MCF 10A (cell line): ENCODE measurements around the gene ACTN1. TPM values are rescaled to one million over a fixed set of nuclear protein-coding genes. Genes with fewer than 3 reads are reported as not detected.

Experiments used
- BruUV-seq: library from RNA; stranded (reverse); fragments of 400-500 nt; replicated peaks from 2 replicates; lab custom pipeline; 2021; lab: Mats Ljungman, UMichigan
- CTCF ChIA-PET: fragments of 300-600 bp; sonication (Branson Sonifier 250); formaldehyde crosslinking; extraction: SDS; loops from one replicate; lab custom pipeline; 2021; ENCODE audit warnings: antibody characterized with exemption, inconsistent platforms; lab: Yijun Ruan, JAX
- POLR2A ChIA-PET: fragments of 300-600, 350-650 bp; sonication (Branson Sonifier 250); formaldehyde crosslinking; extraction: SDS; loops from one replicate; lab custom pipeline; 2020; ENCODE audit warnings: antibody characterized with exemption, inconsistent platforms; lab: Yijun Ruan, JAX
- DNase-seq: peaks from one replicate; pipeline ENCODE4 v3.0.0-alpha.2; 2018; ENCODE audit not compliant: unreplicated experiment
- H3K27ac Mint-ChIP-seq: one replicate; pipeline ENCODE4 v1.8.0; 2022; ENCODE audit warnings: mild to moderate bottlenecking, low read depth, mixed read lengths; ENCODE audit not compliant: unreplicated experiment
- H3K27me3 Mint-ChIP-seq: one replicate; pipeline ENCODE4 v1.8.0; 2022; ENCODE audit warnings: mixed read lengths; ENCODE audit not compliant: insufficient read depth, unreplicated experiment
- H3K36me3 Mint-ChIP-seq: one replicate; pipeline ENCODE4 v1.8.0; 2022; ENCODE audit warnings: mild to moderate bottlenecking, moderate library complexity, mixed read lengths; ENCODE audit not compliant: insufficient read depth, unreplicated experiment
- H3K4me1 Mint-ChIP-seq: one replicate; pipeline ENCODE4 v1.8.0; 2022; ENCODE audit warnings: mixed read lengths; ENCODE audit not compliant: insufficient read depth, unreplicated experiment
- H3K4me3 Mint-ChIP-seq: one replicate; pipeline ENCODE4 v1.8.0; 2022; ENCODE audit warnings: mild to moderate bottlenecking, moderate library complexity, mixed read lengths; ENCODE audit not compliant: unreplicated experiment
- H3K9me3 Mint-ChIP-seq: one replicate; pipeline ENCODE4 v1.8.0; 2022; ENCODE audit warnings: mixed read lengths; ENCODE audit not compliant: unreplicated experiment
- intact Hi-C: fragments of 100-400 bp; cut with micrococcal nuclease; formaldehyde crosslinking; loops from 2 replicates; pipeline ENCODE4 v1.14.1; 2022
- total RNA-seq: library from RNA; stranded (reverse); gene quantifications from 2 replicates; pipeline ENCODE4 v1.2.3, GENCODE V29; 2022
- TF ChIP-seq, protein P1 (sequence below): fragments of 200-600 bp; IDR thresholded peaks from one replicate; pipeline ENCODE4 v1.8.0; 2022; ENCODE audit warnings: antibody characterized with exemption, mild to moderate bottlenecking; ENCODE audit not compliant: unreplicated experiment

ACTN1 gene
- total RNA-seq, 1 experiment from 2014 or later = 312 TPM

DNA sequence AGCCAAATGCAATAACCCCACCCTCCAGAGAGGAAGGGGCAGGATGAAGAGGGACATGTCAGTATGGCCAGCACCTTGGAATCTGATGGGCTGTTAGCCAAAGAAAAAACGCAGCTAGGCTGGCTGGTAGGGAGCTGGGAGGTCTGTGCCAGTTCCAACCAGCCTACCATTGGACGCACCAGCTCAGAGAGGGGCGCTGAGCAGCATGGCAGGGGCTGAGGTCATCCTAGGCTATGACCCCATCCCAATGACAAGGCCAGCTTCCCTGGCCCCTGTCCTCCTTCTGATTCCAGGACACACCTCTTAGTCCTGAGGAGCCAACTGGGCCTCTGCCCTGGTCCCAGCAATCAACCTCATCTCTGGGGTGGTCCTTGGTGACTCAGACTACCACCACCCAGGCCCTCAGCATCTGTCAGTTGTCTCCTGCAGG is 12.2 kb downstream of the ACTN1 start:
- intact Hi-C loops = no loop called here
- H3K27ac Mint-ChIP-seq = peak overlapping the region; percentile 57
- no TSS peak for BruUV-seq
- no peak overlapping the region for H3K4me3 Mint-ChIP-seq
- TF ChIP-seq, protein P1, sequence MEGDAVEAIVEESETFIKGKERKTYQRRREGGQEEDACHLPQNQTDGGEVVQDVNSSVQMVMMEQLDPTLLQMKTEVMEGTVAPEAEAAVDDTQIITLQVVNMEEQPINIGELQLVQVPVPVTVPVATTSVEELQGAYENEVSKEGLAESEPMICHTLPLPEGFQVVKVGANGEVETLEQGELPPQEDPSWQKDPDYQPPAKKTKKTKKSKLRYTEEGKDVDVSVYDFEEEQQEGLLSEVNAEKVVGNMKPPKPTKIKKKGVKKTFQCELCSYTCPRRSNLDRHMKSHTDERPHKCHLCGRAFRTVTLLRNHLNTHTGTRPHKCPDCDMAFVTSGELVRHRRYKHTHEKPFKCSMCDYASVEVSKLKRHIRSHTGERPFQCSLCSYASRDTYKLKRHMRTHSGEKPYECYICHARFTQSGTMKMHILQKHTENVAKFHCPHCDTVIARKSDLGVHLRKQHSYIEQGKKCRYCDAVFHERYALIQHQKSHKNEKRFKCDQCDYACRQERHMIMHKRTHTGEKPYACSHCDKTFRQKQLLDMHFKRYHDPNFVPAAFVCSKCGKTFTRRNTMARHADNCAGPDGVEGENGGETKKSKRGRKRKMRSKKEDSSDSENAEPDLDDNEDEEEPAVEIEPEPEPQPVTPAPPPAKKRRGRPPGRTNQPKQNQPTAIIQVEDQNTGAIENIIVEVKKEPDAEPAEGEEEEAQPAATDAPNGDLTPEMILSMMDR = no peak
- DNase-seq = no peak
- ChIA-PET CTCF (interaction anchor here (0.5 to 2.6 kb wide), 4 partner anchors 10 to 139 kb away, joined by 3 to 9 read pairs (median 4); no protein-coding TSS in a partner anchor), POLR2A (interaction anchor here (0.8 to 3.5 kb wide), 4 partner anchors 9 to 16 kb away, joined by 3 to 25 read pairs (median 4); no protein-coding TSS in a partner anchor)
- H3K9me3 Mint-ChIP-seq = no peaks in the 10 kb centered on the region
- H3K36me3 Mint-ChIP-seq = peaks cover 15% of the 10 kb centered on the region
- peaks cover 70% of the 10 kb centered on the region for H3K4me1 Mint-ChIP-seq
- H3K27me3 Mint-ChIP-seq = no peaks in the 10 kb centered on the region

DNA sequence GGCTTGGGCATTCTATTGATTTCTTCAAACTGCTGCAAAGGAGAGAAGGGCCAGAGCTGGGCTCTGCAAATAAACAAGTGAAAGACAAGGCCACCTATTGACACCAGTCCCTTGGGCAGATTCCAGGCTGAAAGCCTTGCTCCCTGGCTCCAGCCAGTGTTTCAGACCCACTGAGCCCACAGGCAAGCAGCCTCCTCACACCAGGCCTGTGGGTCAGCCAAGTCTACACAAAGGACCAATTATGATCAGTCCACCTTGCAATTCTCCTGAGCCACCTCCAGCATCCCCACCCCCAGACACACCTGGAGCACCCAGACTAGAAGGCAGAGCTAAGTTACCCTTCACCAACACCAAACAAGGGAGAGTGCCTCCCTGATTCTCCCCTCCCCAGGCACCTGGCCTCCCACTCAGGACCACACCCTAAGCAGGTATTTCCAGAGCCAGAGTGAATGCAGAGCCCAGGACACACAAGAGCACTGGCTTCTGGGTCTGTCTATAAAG is 13.8 kb downstream of the ACTN1 start:
- TF ChIP-seq, protein P1 = no peak
- H3K36me3 Mint-ChIP-seq = peaks cover 26% of the 10 kb centered on the region
- no peaks in the 10 kb centered on the region for H3K27me3 Mint-ChIP-seq
- intact Hi-C loops = no loop called here
- ChIA-PET POLR2A (interaction anchor here (0.6 to 3.5 kb wide), 3 partner anchors 10 to 142 kb away, joined by 3 to 25 read pairs (median 4); no protein-coding TSS in a partner anchor), CTCF (interaction anchor here (1.1 kb wide), 1 partner anchor 12 kb away, joined by 3 read pairs; no protein-coding TSS in a partner anchor)
- peak overlapping the region; percentile 64 for H3K27ac Mint-ChIP-seq
- no TSS peak for BruUV-seq
- H3K4me1 Mint-ChIP-seq = peaks cover 59% of the 10 kb centered on the region
- H3K4me3 Mint-ChIP-seq = no peak overlapping the region
- no peaks in the 10 kb centered on the region for H3K9me3 Mint-ChIP-seq
- DNase-seq = no peak

DNA sequence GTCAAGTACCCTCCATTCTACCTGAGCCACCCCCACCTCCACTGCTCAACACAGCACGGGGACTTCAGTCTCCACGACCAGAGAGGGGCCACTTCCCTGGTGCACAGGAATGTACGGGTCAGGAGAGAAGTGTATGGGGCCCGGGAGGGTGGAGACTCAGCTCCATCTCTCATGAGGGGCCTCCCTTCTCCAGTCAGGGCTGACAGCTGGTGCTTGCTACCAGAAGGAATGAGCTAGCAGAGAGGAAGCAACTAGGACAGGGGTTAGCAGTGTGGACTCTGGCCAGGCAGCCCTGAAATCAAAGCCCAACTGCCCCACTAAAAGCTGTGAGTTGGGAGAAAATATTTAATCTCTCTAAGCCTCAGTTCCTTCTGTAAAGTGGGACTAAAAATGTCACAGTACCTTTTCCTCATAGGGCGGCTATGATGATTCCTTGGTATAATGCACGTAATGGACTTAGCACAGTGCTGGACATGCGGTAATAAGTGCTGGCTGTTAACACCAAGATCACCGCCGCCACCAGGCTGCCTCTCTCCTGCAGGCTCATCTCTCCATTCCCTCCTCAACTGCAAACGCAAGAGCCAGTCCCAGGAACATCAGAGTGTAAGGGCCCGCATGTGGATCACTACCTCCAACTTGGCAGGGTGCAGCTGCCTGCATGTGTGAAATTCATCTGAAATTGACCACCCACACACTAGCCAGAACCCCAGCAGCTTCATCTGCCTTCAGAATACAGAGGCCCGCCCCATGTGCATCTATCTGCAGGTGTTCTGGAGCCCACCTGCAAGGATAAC is 14.6 kb downstream of the ACTN1 start:
- peaks cover 26% of the 10 kb centered on the region for H3K36me3 Mint-ChIP-seq
- peak overlapping the region; percentile 64 for H3K27ac Mint-ChIP-seq
- peaks cover 60% of the 10 kb centered on the region for H3K4me1 Mint-ChIP-seq
- intact Hi-C loops = no loop called here
- H3K9me3 Mint-ChIP-seq = no peaks in the 10 kb centered on the region
- TF ChIP-seq, protein P1 = no peak
- BruUV-seq = no TSS peak
- ChIA-PET POLR2A (interaction anchor here (1.0 to 3.5 kb wide), 4 partner anchors 10 to 143 kb away, joined by 3 to 25 read pairs (median 6); no protein-coding TSS in a partner anchor), CTCF (interaction anchor here (1.1 kb wide), 1 partner anchor 11 kb away, joined by 3 read pairs; no protein-coding TSS in a partner anchor)
- H3K27me3 Mint-ChIP-seq = no peaks in the 10 kb centered on the region
- DNase-seq = no peak
- H3K4me3 Mint-ChIP-seq = no peak overlapping the region

DNA sequence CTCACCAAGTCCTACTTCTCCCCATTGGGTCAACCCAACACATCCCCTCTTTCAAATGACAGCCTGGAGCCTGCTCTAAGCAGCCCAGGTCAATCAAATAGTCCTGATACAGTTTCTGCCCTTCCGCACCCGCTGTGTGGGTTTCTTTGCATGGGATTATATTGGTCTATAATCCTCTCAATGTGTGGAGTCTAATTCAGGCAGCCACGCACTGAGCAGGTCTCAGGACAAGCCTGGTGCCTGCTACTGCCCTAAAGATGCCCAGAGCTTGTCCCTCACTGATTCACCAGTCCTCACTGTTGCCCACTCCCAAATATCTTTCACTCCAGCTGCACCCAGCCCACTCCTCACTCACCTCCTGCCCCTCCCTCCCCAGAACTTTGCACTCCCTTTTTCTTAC is 16.4 kb downstream of the ACTN1 start:
- no TSS peak for BruUV-seq
- peaks cover 26% of the 10 kb centered on the region for H3K36me3 Mint-ChIP-seq
- H3K9me3 Mint-ChIP-seq = no peaks in the 10 kb centered on the region
- ChIA-PET POLR2A (interaction anchor here (0.9 to 5.8 kb wide), 2 partner anchors 13 kb away, joined by 3 to 43 read pairs; no protein-coding TSS in a partner anchor), CTCF (no interaction called here)
- H3K4me1 Mint-ChIP-seq = peaks cover 56% of the 10 kb centered on the region
- TF ChIP-seq, protein P1 = no peak
- no peak for DNase-seq
- intact Hi-C loops = no loop called here
- H3K27ac Mint-ChIP-seq = peak overlapping the region; percentile 85
- H3K27me3 Mint-ChIP-seq = no peaks in the 10 kb centered on the region
- no peak overlapping the region for H3K4me3 Mint-ChIP-seq
